Skeletal muscle tissue (tissue), 4 donors: ENCODE data around the gene PNLIPRP2. TPM values are rescaled to one million over a fixed set of nuclear protein-coding genes. Genes with fewer than 3 reads are reported as not detected.

ENCODE experiments used
- H3K27ac ChIP-seq: one replicate; pipeline ENCODE4 v1.7.0; 2013; ENCODE audit warnings: mild to moderate bottlenecking, low read depth, low read length, inconsistent platforms
- H3K27me3 ChIP-seq, 3 donors: one replicate each; pipeline ENCODE4 v1.7.0; 2013; ENCODE audit warnings: low read length in 3 of 3; ENCODE audit not compliant: control insufficient read depth in 3 of 3, insufficient read depth in 3 of 3
- H3K36me3 ChIP-seq, 3 donors: one replicate each; pipeline ENCODE4 v1.7.0; 2013; ENCODE audit warnings: low read length in 3 of 3; ENCODE audit not compliant: control insufficient read depth in 3 of 3, insufficient read depth in 3 of 3
- H3K4me1 ChIP-seq, 3 donors: one replicate each; pipeline ENCODE4 v1.7.0; 2013; ENCODE audit warnings: low read length in 3 of 3, mild to moderate bottlenecking in 3 of 3; ENCODE audit not compliant: control insufficient read depth in 3 of 3, insufficient read depth in 3 of 3
- H3K4me3 ChIP-seq, 3 donors: one replicate each; pipeline ENCODE4 v1.7.0; 2013; ENCODE audit warnings: low read length in 3 of 3
- H3K9ac ChIP-seq, 3 donors: one replicate each; pipeline ENCODE4 v1.7.0; 2013; ENCODE audit warnings: low read length in 3 of 3, mild to moderate bottlenecking in 3 of 3, moderate library complexity in 2 of 3, low read depth in 1 of 3
- H3K9me3 ChIP-seq, 3 donors: one replicate each; pipeline ENCODE4 v1.7.0; 2013; ENCODE audit warnings: low read length in 3 of 3; ENCODE audit not compliant: control insufficient read depth in 3 of 3
- total RNA-seq: library from RNA; depleted of rRNA; stranded (reverse); fragments of >200 nt; gene quantifications from one replicate; pipeline ENCODE4 v1.2.3, GENCODE V29; 2014
- donor health status: Osteomylitis.

PNLIPRP2 gene
- total RNA-seq, 1 donor from 2014 or later = not detected

GRCh38 chr10:116687633-116688032 lies 66.9 kb downstream of the PNLIPRP2 start:
- no peaks in the 10 kb centered on the region for H3K36me3 ChIP-seq
- H3K9me3 ChIP-seq = no peaks in the 10 kb centered on the region
- no peak overlapping the region for H3K4me3 ChIP-seq
- no peaks in the 10 kb centered on the region for H3K27me3 ChIP-seq
- peaks cover 28 to 44% (median 29%) of the 10 kb centered on the region in 3 donors for H3K4me1 ChIP-seq
- no peak overlapping the region for H3K9ac ChIP-seq
- no peak overlapping the region for H3K27ac ChIP-seq

GRCh38 chr10:116688241-116688711 lies 67.5 kb downstream of the PNLIPRP2 start:
- no peaks in the 10 kb centered on the region for H3K36me3 ChIP-seq
- no peaks in the 10 kb centered on the region for H3K9me3 ChIP-seq
- peak overlapping the region in 1 of 3 donors; percentile 3 for H3K4me3 ChIP-seq
- H3K27ac ChIP-seq = no peak overlapping the region
- H3K9ac ChIP-seq = peak overlapping the region in 1 of 3 donors; percentile 20
- H3K4me1 ChIP-seq = peaks cover 28 to 44% (median 29%) of the 10 kb centered on the region in 3 donors
- no peaks in the 10 kb centered on the region for H3K27me3 ChIP-seq

GRCh38 chr10:116688741-116689495 lies 68.2 kb downstream of the PNLIPRP2 start:
- no peak overlapping the region for H3K9ac ChIP-seq
- H3K36me3 ChIP-seq = no peaks in the 10 kb centered on the region
- no peaks in the 10 kb centered on the region for H3K9me3 ChIP-seq
- H3K4me3 ChIP-seq = peak overlapping the region in 1 of 3 donors; percentile 3
- no peaks in the 10 kb centered on the region for H3K27me3 ChIP-seq
- H3K4me1 ChIP-seq = peaks cover 28 to 44% (median 29%) of the 10 kb centered on the region in 3 donors
- H3K27ac ChIP-seq = no peak overlapping the region

- no peaks in the 10 kb centered on the region for H3K36me3 ChIP-seq
- peaks cover 28 to 44% (median 29%) of the 10 kb centered on the region in 3 donors for H3K4me1 ChIP-seq
- H3K4me3 ChIP-seq = no peak overlapping the region
- H3K27me3 ChIP-seq = no peaks in the 10 kb centered on the region
- no peaks in the 10 kb centered on the region for H3K9me3 ChIP-seq
- no peak overlapping the region for H3K9ac ChIP-seq
- no peak overlapping the region for H3K27ac ChIP-seq
Measured at GRCh38 chr10:116689744-116690143, 69.0 kb downstream of the PNLIPRP2 start.

- H3K27me3 ChIP-seq = no peaks in the 10 kb centered on the region
- H3K9ac ChIP-seq = no peak overlapping the region
- peaks cover 28 to 44% (median 29%) of the 10 kb centered on the region in 3 donors for H3K4me1 ChIP-seq
- no peak overlapping the region for H3K27ac ChIP-seq
- no peaks in the 10 kb centered on the region for H3K9me3 ChIP-seq
- H3K4me3 ChIP-seq = no peak overlapping the region
- no peaks in the 10 kb centered on the region for H3K36me3 ChIP-seq
Measured at GRCh38 chr10:116690356-116691322, 69.9 kb downstream of the PNLIPRP2 start.

- peaks cover 28 to 44% (median 29%) of the 10 kb centered on the region in 3 donors for H3K4me1 ChIP-seq
- H3K9me3 ChIP-seq = no peaks in the 10 kb centered on the region
- H3K4me3 ChIP-seq = no peak overlapping the region
- H3K27ac ChIP-seq = no peak overlapping the region
- H3K9ac ChIP-seq = no peak overlapping the region
- no peaks in the 10 kb centered on the region for H3K36me3 ChIP-seq
- H3K27me3 ChIP-seq = no peaks in the 10 kb centered on the region
Measured at GRCh38 chr10:116691635-116692034, 70.9 kb downstream of the PNLIPRP2 start.

GRCh38 chr10:116692225-116692624 lies 71.5 kb downstream of the PNLIPRP2 start:
- peak overlapping the region in 1 of 3 donors; percentile 6 for H3K4me3 ChIP-seq
- H3K9ac ChIP-seq = no peak overlapping the region
- no peaks in the 10 kb centered on the region for H3K27me3 ChIP-seq
- no peaks in the 10 kb centered on the region for H3K36me3 ChIP-seq
- no peak overlapping the region for H3K27ac ChIP-seq
- H3K4me1 ChIP-seq = peaks cover 28 to 44% (median 29%) of the 10 kb centered on the region in 3 donors
- H3K9me3 ChIP-seq = no peaks in the 10 kb centered on the region

GRCh38 chr10:116694243-116694926 lies 73.6 kb downstream of the PNLIPRP2 start:
- Histone ChIP-seq H3K4me1 (peaks cover 20 to 29% (median 21%) of the 10 kb centered on the region in 3 donors), H3K4me3 (no peak overlapping the region), H3K9me3 (no peaks in the 10 kb centered on the region), H3K27me3 (no peaks in the 10 kb centered on the region), H3K27ac (no peak overlapping the region), H3K9ac (no peak overlapping the region), H3K36me3 (peaks cover 0 to 3% (median 2%) of the 10 kb centered on the region in 3 donors)
